HepG2 (cell line): ENCODE results near the gene AMDHD1. TPM values are rescaled to one million over a fixed set of nuclear protein-coding genes. Genes with fewer than 3 reads are reported as not detected.
A peak's percentile ranks its signal among the peaks of the same experiment; 100 is the strongest.

ENCODE experiments used
- CBX1 ChIP-seq: IDR thresholded peaks from one replicate; pipeline ENCODE4 v1.6.1; 2016; ENCODE audit warnings: antibody characterized with exemption, low read depth
- CEBPG ChIP-seq: IDR thresholded peaks from 2 replicates; pipeline ENCODE4 v1.6.1; 2016
- DNMT3B ChIP-seq: conservative IDR thresholded peaks from 2 replicates; pipeline ENCODE4 v1.6.1; 2016; ENCODE audit warnings: missing biosample characterization, control low read depth
- EEA1 ChIP-seq: sonication (generic); formaldehyde crosslinking; IDR thresholded peaks from 2 replicates; pipeline ENCODE4 v1.5.1; 2020; ENCODE audit warnings: mild to moderate bottlenecking, missing genetic modification reagents, borderline replicate concordance
- ELF1 ChIP-seq: sonication (generic); formaldehyde crosslinking; IDR thresholded peaks from 2 replicates; pipeline ENCODE4 v1.4.0; 2020; ENCODE audit warnings: missing genetic modification reagents
- HNRNPH1 ChIP-seq: fragments of 200-400 bp; formaldehyde crosslinking; optimal IDR thresholded peaks from 2 replicates; pipeline ENCODE3; 2017; ENCODE audit warnings: mild to moderate bottlenecking, low read depth, low read length
- HNRNPK ChIP-seq: fragments of 200-400 bp; formaldehyde crosslinking; IDR thresholded peaks from 2 replicates; pipeline ENCODE4 v1.6.1; 2018; ENCODE audit warnings: low read length, low read depth, moderate library complexity, mild to moderate bottlenecking; ENCODE audit not compliant: poor library complexity, severe bottlenecking
- KDM5B ChIP-seq: sonication (generic); formaldehyde crosslinking; IDR thresholded peaks from 2 replicates; pipeline ENCODE4 v1.4.0; 2020; ENCODE audit warnings: missing genetic modification reagents, mild to moderate bottlenecking, borderline replicate concordance
- KLF15 ChIP-seq: sonication (generic); formaldehyde crosslinking; IDR thresholded peaks from 2 replicates; pipeline ENCODE4 v1.8.1; 2023; ENCODE audit warnings: borderline replicate concordance, mild to moderate bottlenecking, inconsistent platforms, missing genetic modification reagents, mixed read lengths
- RFX3 ChIP-seq: IDR thresholded peaks from 2 replicates; pipeline ENCODE4 v1.6.1; 2016; ENCODE audit warnings: missing biosample characterization, missing genetic modification reagents
- RXRA ChIP-seq: sonication (generic); formaldehyde crosslinking; IDR thresholded peaks from 2 replicates; pipeline ENCODE4 v1.5.1; 2020; ENCODE audit warnings: missing genetic modification reagents
- SPEN ChIP-seq: sonication (generic); formaldehyde crosslinking; IDR thresholded peaks from 2 replicates; pipeline ENCODE4 v1.5.1; 2020; ENCODE audit warnings: low read depth, mild to moderate bottlenecking, missing genetic modification reagents
- XRCC5 ChIP-seq: fragments of 200-400 bp; formaldehyde crosslinking; optimal IDR thresholded peaks from 2 replicates; pipeline ENCODE3; 2017; ENCODE audit warnings: mild to moderate bottlenecking, low read length
- ZFP1 ChIP-seq: IDR thresholded peaks from 2 replicates; pipeline ENCODE4 v1.6.1; 2016
- ZFP36L2 ChIP-seq: sonication (generic); formaldehyde crosslinking; IDR thresholded peaks from 2 replicates; pipeline ENCODE4 v1.4.0; 2020; ENCODE audit warnings: missing genetic modification reagents
- ZNF263 ChIP-seq: sonication (generic); formaldehyde crosslinking; IDR thresholded peaks from 2 replicates; pipeline ENCODE4 v1.4.0; 2020; ENCODE audit warnings: missing genetic modification reagents
- ZNF501 ChIP-seq: sonication (generic); formaldehyde crosslinking; IDR thresholded peaks from 2 replicates; pipeline ENCODE4 v1.5.1; 2020; ENCODE audit warnings: mild to moderate bottlenecking, moderate library complexity, missing genetic modification reagents
- ZNF547 ChIP-seq: sonication (generic); formaldehyde crosslinking; IDR thresholded peaks from 2 replicates; pipeline ENCODE4 v1.5.1; 2020; ENCODE audit warnings: mild to moderate bottlenecking, missing genetic modification reagents
- ZNF670 ChIP-seq: sonication (generic); formaldehyde crosslinking; IDR thresholded peaks from 2 replicates; pipeline ENCODE4 v1.8.0; 2022; ENCODE audit warnings: mild to moderate bottlenecking, missing genetic modification reagents, borderline replicate concordance
- ZNF724P ChIP-seq: sonication (generic); formaldehyde crosslinking; IDR thresholded peaks from 2 replicates; pipeline ENCODE4 v1.8.0; 2022; ENCODE audit warnings: missing genetic modification reagents, borderline replicate concordance
- ZNF790 ChIP-seq: sonication (generic); formaldehyde crosslinking; IDR thresholded peaks from 2 replicates; pipeline ENCODE4 v1.8.0; 2022; ENCODE audit warnings: missing genetic modification reagents, mild to moderate bottlenecking, borderline replicate concordance
- ZNF850 ChIP-seq: sonication (generic); formaldehyde crosslinking; conservative IDR thresholded peaks from 2 replicates; pipeline ENCODE4 v1.9.0; 2021; ENCODE audit warnings: mild to moderate bottlenecking, missing genetic modification reagents
- ZZZ3 ChIP-seq: sonication (generic); formaldehyde crosslinking; IDR thresholded peaks from 2 replicates; pipeline ENCODE4 v1.4.0; 2020; ENCODE audit warnings: missing genetic modification reagents, mild to moderate bottlenecking, borderline replicate concordance
- polyA plus RNA-seq, 8 experiments: library from polyadenylated mRNA; depleted of rRNA in 3 of 8; stranded (reverse) in 7 of 8; unstranded in 1 of 8; fragments of >200 nt; fragmentation: Illumina TruSeq in 4 of 8; extraction: Trizol in 4 of 8; gene quantifications; 2 replicates each; pipeline versions ENCODE4 v1.2.1 to v1.2.3, GENCODE V29; 2011 to 2016; ENCODE audit warnings: low read depth in 4 of 8, missing spikeins in 1 of 8, mixed read lengths in 1 of 8; ENCODE audit not compliant: insufficient read depth in 1 of 8
- total RNA-seq, 5 experiments: library from RNA; depleted of rRNA; stranded (reverse); fragments of >200 nt; fragmentation: Illumina TruSeq; extraction: Trizol; gene quantifications; 2 replicates each; pipeline ENCODE4 v1.2.3, GENCODE V29; 2016; ENCODE audit warnings: low read depth in 1 of 5
- TF ChIP-seq, protein P1 (sequence below), 2 experiments: sonication (generic) in 1 of 2; formaldehyde crosslinking in 1 of 2; IDR thresholded peaks; 2 replicates each; pipeline versions ENCODE4 v1.5.1 to v1.6.1; 2011 to 2020; ENCODE audit warnings: borderline replicate concordance in 1 of 2, low read depth in 1 of 2, low read length in 1 of 2, mild to moderate bottlenecking in 1 of 2, missing genetic modification reagents in 1 of 2, moderate library complexity in 1 of 2
- TF ChIP-seq, protein P2 (sequence below): sonication (generic); formaldehyde crosslinking; IDR thresholded peaks from 2 replicates; pipeline ENCODE4 v1.5.0; 2020; ENCODE audit warnings: missing genetic modification reagents
- TF ChIP-seq, protein P3 (sequence below): IDR thresholded peaks from 2 replicates; pipeline ENCODE4 v1.6.1; 2016; ENCODE audit warnings: mild to moderate bottlenecking, missing biosample characterization, missing genetic modification reagents
- TF ChIP-seq, protein P4 (sequence below): sonication (generic); formaldehyde crosslinking; IDR thresholded peaks from 2 replicates; pipeline ENCODE4 v1.4.0; 2020; ENCODE audit warnings: missing genetic modification reagents

Gene AMDHD1
- total and polyA plus RNA-seq, 2 of the 13 experiments (the other 11 are each of a cell fraction or from before 2014, with no cell fraction given) = 6.5 to 29.6 TPM

DNA sequence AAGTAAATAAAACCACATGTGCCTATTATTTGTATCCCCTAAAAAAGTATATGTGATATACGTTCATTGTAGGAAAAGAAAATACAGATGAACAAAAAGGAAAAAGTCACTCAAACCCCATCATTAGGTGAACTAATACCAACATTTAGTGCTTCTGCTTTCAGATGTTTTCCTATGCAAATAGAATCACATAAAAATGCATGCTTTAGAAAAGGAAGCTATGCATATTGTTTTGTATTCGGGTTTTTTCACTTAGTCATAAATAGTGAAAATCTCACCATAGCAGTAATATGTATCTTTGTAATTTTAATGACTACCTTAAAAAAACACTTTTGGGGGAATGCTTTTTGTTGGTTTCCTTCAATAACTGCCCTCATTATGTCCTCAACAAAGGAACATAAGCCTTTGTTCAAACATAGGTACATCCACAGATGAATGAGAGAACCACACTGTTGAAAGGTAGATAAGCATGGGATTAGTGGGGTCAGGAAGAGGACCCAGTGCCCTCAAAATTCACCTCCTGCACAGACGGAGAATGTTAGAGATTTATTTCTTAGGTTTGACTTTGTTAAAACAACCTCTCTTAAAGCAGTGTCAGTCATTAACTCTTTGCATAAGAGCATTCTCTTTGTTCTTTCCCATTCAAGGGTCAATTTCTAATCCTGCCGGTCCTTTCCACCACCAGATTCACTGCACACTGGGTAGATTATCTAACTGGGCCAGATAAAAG, 6.5 kb downstream of the AMDHD1 start (continued):
- TF ChIP-seq, protein P1, sequence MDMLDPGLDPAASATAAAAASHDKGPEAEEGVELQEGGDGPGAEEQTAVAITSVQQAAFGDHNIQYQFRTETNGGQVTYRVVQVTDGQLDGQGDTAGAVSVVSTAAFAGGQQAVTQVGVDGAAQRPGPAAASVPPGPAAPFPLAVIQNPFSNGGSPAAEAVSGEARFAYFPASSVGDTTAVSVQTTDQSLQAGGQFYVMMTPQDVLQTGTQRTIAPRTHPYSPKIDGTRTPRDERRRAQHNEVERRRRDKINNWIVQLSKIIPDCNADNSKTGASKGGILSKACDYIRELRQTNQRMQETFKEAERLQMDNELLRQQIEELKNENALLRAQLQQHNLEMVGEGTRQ (IDR thresholded peaks at IDR 0.05; ENCODE audit: low read depth, low read length) = no peak
- TF ChIP-seq, protein P1 (CRISPR knock-in tag; IDR thresholded peaks at IDR 0.05; ENCODE audit: borderline replicate concordance) = no peak
- no peak for TF ChIP-seq ZNF670 (CRISPR knock-in tag)
- TF ChIP-seq CEBPG (CRISPR knock-in tag) = peak; percentile 33; the same call in 1 of the 2 replicates
- no peak for TF ChIP-seq KDM5B
- TF ChIP-seq, protein P2, sequence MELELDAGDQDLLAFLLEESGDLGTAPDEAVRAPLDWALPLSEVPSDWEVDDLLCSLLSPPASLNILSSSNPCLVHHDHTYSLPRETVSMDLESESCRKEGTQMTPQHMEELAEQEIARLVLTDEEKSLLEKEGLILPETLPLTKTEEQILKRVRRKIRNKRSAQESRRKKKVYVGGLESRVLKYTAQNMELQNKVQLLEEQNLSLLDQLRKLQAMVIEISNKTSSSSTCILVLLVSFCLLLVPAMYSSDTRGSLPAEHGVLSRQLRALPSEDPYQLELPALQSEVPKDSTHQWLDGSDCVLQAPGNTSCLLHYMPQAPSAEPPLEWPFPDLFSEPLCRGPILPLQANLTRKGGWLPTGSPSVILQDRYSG = no peak
- TF ChIP-seq, protein P3, sequence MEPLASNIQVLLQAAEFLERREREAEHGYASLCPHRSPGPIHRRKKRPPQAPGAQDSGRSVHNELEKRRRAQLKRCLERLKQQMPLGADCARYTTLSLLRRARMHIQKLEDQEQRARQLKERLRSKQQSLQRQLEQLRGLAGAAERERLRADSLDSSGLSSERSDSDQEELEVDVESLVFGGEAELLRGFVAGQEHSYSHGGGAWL = no peak
- TF ChIP-seq RFX3 (CRISPR knock-in tag) = no peak
- TF ChIP-seq KLF15 (CRISPR knock-in tag) = no peak; the same call in 1 of the 2 replicates
- no peak for TF ChIP-seq ZNF501
- TF ChIP-seq ELF1 (CRISPR knock-in tag) = peak; percentile 30; the same call in 1 of the 2 replicates
- TF ChIP-seq SPEN = no peak
- no peak for TF ChIP-seq EEA1
- no peak for TF ChIP-seq ZNF724P (CRISPR knock-in tag)
- TF ChIP-seq CBX1 = no peak
- TF ChIP-seq HNRNPK = no peak
- TF ChIP-seq ZFP36L2 (CRISPR knock-in tag) = no peak
- no peak for TF ChIP-seq HNRNPH1
- no peak for TF ChIP-seq ZNF263
- TF ChIP-seq ZZZ3 (CRISPR knock-in tag) = no peak
- TF ChIP-seq RXRA (CRISPR knock-in tag) = peak; percentile 93; the same call in 1 of the 2 replicates
- TF ChIP-seq ZNF790 (CRISPR knock-in tag) = no peak
- TF ChIP-seq ZNF850 (CRISPR knock-in tag) = no peak
- TF ChIP-seq, protein P4, sequence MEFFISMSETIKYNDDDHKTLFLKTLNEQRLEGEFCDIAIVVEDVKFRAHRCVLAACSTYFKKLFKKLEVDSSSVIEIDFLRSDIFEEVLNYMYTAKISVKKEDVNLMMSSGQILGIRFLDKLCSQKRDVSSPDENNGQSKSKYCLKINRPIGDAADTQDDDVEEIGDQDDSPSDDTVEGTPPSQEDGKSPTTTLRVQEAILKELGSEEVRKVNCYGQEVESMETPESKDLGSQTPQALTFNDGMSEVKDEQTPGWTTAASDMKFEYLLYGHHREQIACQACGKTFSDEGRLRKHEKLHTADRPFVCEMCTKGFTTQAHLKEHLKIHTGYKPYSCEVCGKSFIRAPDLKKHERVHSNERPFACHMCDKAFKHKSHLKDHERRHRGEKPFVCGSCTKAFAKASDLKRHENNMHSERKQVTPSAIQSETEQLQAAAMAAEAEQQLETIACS = no peak
- no peak for TF ChIP-seq DNMT3B (CRISPR knock-in tag)
- no peak for TF ChIP-seq XRCC5
- TF ChIP-seq ZFP1 (CRISPR knock-in tag) = peak; percentile 80; the same call in 1 of the 2 replicates
- no peak for TF ChIP-seq ZNF547 (CRISPR knock-in tag)
